Measurements from ENCODE around the gene SSBP1. TPM values are rescaled to one million over a fixed set of nuclear protein-coding genes. Genes with fewer than 3 reads are reported as not detected.

The SSBP1 gene
- total and polyA plus RNA-seq, 2 donors (not counting 3 experiments of a cell fraction or from before 2014, with no cell fraction given) = 77.9 to 169 TPM

DNA sequence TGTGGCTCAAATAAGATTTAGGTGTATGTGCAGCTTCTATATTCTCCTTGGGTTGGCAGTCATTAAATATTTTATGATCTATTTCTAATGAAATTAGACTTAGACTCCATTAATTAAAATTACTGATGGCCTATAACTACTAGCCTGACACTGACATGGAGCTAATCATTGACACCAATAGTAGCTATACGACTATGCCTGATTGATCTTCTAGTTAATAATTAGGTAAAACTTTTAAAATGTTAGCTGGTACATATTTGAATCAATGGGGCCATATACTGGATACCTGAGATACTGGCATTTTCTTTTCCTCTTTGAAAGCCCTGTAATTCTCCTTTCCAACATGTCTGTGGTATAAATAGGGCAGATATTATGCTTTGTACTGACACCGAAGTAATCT lies 15.6 kb upstream of the SSBP1 start:
- no TSS peak for BruUV-seq (replicated peaks)
- Histone ChIP-seq H3K4me3 (replicated peaks in 1 of 3; ENCODE audit: insufficient read depth in 1 of 3, low read depth in 1 of 3, low read length in 3 of 3) (no peak overlapping the region), H3K79me2 (ENCODE audit: control insufficient read depth, insufficient read depth, low read length) (no peaks in the 10 kb centered on the region), H3K9me1 (replicated peaks; ENCODE audit: control insufficient read depth, extremely low read depth, insufficient read depth, low read length) (no peaks in the 10 kb centered on the region), H2AFZ (ENCODE audit: low read depth, low read length) (no peak overlapping the region), H3K27me3 (ENCODE audit: control insufficient read depth in 2 of 2, insufficient read depth in 2 of 2, low read length in 2 of 2) (peaks cover 0 to 2% of the 10 kb centered on the region in 2 experiments), H3K4me2 (ENCODE audit: insufficient read depth, low read length) (no peak overlapping the region), H3K36me3 (ENCODE audit: control insufficient read depth in 2 of 2, extremely low read depth in 1 of 2, insufficient read depth in 2 of 2, low read length in 2 of 2) (no peaks in the 10 kb centered on the region), H3K9ac (replicated peaks; ENCODE audit: extremely low read depth, insufficient read depth, low read length) (no peak overlapping the region), H3K4me1 (ENCODE audit: control insufficient read depth, extremely low read depth, insufficient read depth, low read length) (no peaks in the 10 kb centered on the region), H4K20me1 (replicated peaks; ENCODE audit: control insufficient read depth, extremely low read depth, insufficient read depth, low read length) (no peaks in the 10 kb centered on the region), H3K27ac (ENCODE audit: insufficient read depth, low read depth, low read length) (no peak overlapping the region), H3K9me3 (replicated peaks; ENCODE audit: control insufficient read depth, insufficient read depth, low read length) (no peaks in the 10 kb centered on the region)
- dilution Hi-C loops (cut with MboI; ENCODE audit: extremely low pct_ligation_motif_present, low sequenced_read_pairs) = no loop called here
- DNase-seq (ENCODE audit: low read depth, low spot score) = no peak
- POLR2A ChIA-PET = no interaction called here
- intact Hi-C loops (cut with micrococcal nuclease) = no loop called here
- TF ChIP-seq, protein P1, sequence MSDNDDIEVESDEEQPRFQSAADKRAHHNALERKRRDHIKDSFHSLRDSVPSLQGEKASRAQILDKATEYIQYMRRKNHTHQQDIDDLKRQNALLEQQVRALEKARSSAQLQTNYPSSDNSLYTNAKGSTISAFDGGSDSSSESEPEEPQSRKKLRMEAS (IDR thresholded peaks at IDR 0.05; ENCODE audit: insufficient read depth, insufficient read length) = no peak
- TF ChIP-seq JUN (IDR thresholded peaks at IDR 0.05; ENCODE audit: borderline replicate concordance, insufficient read depth, insufficient read length, low read depth) (no peak), POLR2A (IDR thresholded peaks at IDR 0.05; ENCODE audit: low read depth, low read length) (no peak), GATA2 (IDR thresholded peaks at IDR 0.05; ENCODE audit: insufficient read depth, insufficient read length, low read depth, low read length) (no peak)
- CTCF ChIA-PET = interaction anchor here (1.1 to 1.8 kb wide), 2 partner anchors 14 to 15 kb away, joined by 6 to 8 read pairs; partner anchors contain the start of genes SSBP1 and WEE2
- no peak for FAIRE-seq

DNA sequence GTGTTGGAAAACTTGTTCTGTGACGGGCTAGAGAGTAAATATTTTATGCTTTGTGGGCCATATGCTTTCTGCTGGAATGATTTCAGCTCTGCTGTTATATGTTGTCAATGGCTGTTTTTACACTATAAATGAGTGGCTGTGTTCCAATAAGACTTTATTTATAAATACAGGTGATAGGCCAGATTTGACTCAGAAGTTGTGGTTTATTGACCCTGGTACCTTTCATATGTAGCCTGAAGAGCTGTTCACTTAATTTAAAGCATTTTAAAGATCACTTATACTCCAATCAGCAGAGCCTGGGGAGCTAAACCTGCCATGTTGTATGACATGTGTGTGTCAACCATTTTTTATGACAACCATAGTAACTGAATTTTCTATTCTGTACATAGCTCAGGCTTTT lies 9.1 kb upstream of the SSBP1 start:
- no peak overlapping the region for H3K4me2 ChIP-seq (ENCODE audit: insufficient read depth, low read length)
- H2AFZ ChIP-seq (ENCODE audit: low read depth, low read length) = no peak overlapping the region
- H3K79me2 ChIP-seq (ENCODE audit: control insufficient read depth, insufficient read depth, low read length) = no peaks in the 10 kb centered on the region
- DNase-seq (ENCODE audit: low read depth, low spot score) (no peak), FAIRE-seq (no peak)
- TF ChIP-seq POLR2AphosphoS5 (IDR thresholded peaks at IDR 0.05; ENCODE audit: insufficient read depth, low read depth, low read length) = no peak
- no peak for TF ChIP-seq EZH2 (IDR thresholded peaks at IDR 0.05; ENCODE audit: borderline replicate concordance, low read depth, low read length, severe bottlenecking)
- TF ChIP-seq JUN (IDR thresholded peaks at IDR 0.05; ENCODE audit: borderline replicate concordance, insufficient read depth, insufficient read length, low read depth) = no peak
- TF ChIP-seq GATA2 (IDR thresholded peaks at IDR 0.05; ENCODE audit: insufficient read depth, insufficient read length, low read depth, low read length) = no peak
- no peak for TF ChIP-seq FOS (IDR thresholded peaks at IDR 0.05; ENCODE audit: borderline replicate concordance, insufficient read depth, low read length)
- TF ChIP-seq, protein P1 (IDR thresholded peaks at IDR 0.05; ENCODE audit: insufficient read depth, insufficient read length) = no peak
- TF ChIP-seq, protein P2, sequence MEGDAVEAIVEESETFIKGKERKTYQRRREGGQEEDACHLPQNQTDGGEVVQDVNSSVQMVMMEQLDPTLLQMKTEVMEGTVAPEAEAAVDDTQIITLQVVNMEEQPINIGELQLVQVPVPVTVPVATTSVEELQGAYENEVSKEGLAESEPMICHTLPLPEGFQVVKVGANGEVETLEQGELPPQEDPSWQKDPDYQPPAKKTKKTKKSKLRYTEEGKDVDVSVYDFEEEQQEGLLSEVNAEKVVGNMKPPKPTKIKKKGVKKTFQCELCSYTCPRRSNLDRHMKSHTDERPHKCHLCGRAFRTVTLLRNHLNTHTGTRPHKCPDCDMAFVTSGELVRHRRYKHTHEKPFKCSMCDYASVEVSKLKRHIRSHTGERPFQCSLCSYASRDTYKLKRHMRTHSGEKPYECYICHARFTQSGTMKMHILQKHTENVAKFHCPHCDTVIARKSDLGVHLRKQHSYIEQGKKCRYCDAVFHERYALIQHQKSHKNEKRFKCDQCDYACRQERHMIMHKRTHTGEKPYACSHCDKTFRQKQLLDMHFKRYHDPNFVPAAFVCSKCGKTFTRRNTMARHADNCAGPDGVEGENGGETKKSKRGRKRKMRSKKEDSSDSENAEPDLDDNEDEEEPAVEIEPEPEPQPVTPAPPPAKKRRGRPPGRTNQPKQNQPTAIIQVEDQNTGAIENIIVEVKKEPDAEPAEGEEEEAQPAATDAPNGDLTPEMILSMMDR (IDR thresholded peaks at IDR 0.05; ENCODE audit: extremely low read depth in 1 of 2, insufficient read depth in 1 of 2, low read depth in 1 of 2, low read length in 2 of 2) = no peak
- no peak for TF ChIP-seq POLR2A (IDR thresholded peaks at IDR 0.05; ENCODE audit: low read depth, low read length)
- TF ChIP-seq MYC (IDR thresholded peaks at IDR 0.05; ENCODE audit: low read depth, low read length) = no peak
- no peaks in the 10 kb centered on the region for H3K36me3 ChIP-seq (ENCODE audit: control insufficient read depth in 2 of 2, extremely low read depth in 1 of 2, insufficient read depth in 2 of 2, low read length in 2 of 2)
- dilution Hi-C loops (cut with MboI; ENCODE audit: extremely low pct_ligation_motif_present, low sequenced_read_pairs) (no loop called here), intact Hi-C loops (cut with micrococcal nuclease) (no loop called here)
- no peaks in the 10 kb centered on the region for H3K4me1 ChIP-seq (ENCODE audit: control insufficient read depth, extremely low read depth, insufficient read depth, low read length)
- H3K9me1 ChIP-seq (replicated peaks; ENCODE audit: control insufficient read depth, extremely low read depth, insufficient read depth, low read length) = no peaks in the 10 kb centered on the region
- no peaks in the 10 kb centered on the region for H4K20me1 ChIP-seq (replicated peaks; ENCODE audit: control insufficient read depth, extremely low read depth, insufficient read depth, low read length)
- no TSS peak for BruUV-seq (replicated peaks)
- ChIA-PET POLR2A (no interaction called here), CTCF (interaction anchor here (1.4 to 3.3 kb wide), 2 partner anchors 9 to 57 kb away, joined by 3 to 16 read pairs; partner anchors contain the start of gene SSBP1)
- no peaks in the 10 kb centered on the region for H3K9me3 ChIP-seq (replicated peaks; ENCODE audit: control insufficient read depth, insufficient read depth, low read length)
- no peak overlapping the region for H3K27ac ChIP-seq (ENCODE audit: insufficient read depth, low read depth, low read length)
- H3K9ac ChIP-seq (replicated peaks; ENCODE audit: extremely low read depth, insufficient read depth, low read length) = no peak overlapping the region
- H3K27me3 ChIP-seq (ENCODE audit: control insufficient read depth in 2 of 2, insufficient read depth in 2 of 2, low read length in 2 of 2) = peaks cover 0 to 2% of the 10 kb centered on the region in 2 experiments
- H3K4me3 ChIP-seq (replicated peaks in 1 of 3; ENCODE audit: insufficient read depth in 1 of 3, low read depth in 1 of 3, low read length in 3 of 3) = no peak overlapping the region

All from endothelial cell of umbilical vein (primary cell).